Karpas-422 (cell line): ENCODE results near the gene ANKRD62. TPM values are rescaled to one million over a fixed set of nuclear protein-coding genes. Genes with fewer than 3 reads are reported as not detected.

Source experiments
- DNase-seq: peaks from one replicate; pipeline ENCODE4 v3.0.0-alpha.2; 2015
- H2AFZ ChIP-seq: fragments of 200-600 bp; sonication (generic); 2 replicates; pipeline ENCODE4 v1.6.1; 2014; ENCODE audit warnings: antibody characterized with exemption, low read length, mixed read lengths
- H3K27ac ChIP-seq: fragments of 200-600 bp; sonication (generic); 2 replicates; pipeline ENCODE4 v1.5.1; 2014; ENCODE audit warnings: mild to moderate bottlenecking, low read length, moderate library complexity
- H3K27me3 ChIP-seq: fragments of 200-600 bp; sonication (generic); 2 replicates; pipeline ENCODE4 v1.6.1; 2014; ENCODE audit warnings: low read length, mixed read lengths
- H3K36me3 ChIP-seq: fragments of 200-600 bp; sonication (generic); 2 replicates; pipeline ENCODE4 v1.6.1; 2014; ENCODE audit warnings: low read length, mixed read lengths; ENCODE audit not compliant: insufficient read depth
- H3K4me1 ChIP-seq: fragments of 200-600 bp; sonication (generic); 2 replicates; pipeline ENCODE4 v1.6.1; 2014; ENCODE audit warnings: mild to moderate bottlenecking, low read length, mixed read lengths
- H3K4me2 ChIP-seq: fragments of 200-600 bp; sonication (generic); 2 replicates; pipeline ENCODE4 v1.6.1; 2014; ENCODE audit warnings: low read length, low read depth, mild to moderate bottlenecking; ENCODE audit not compliant: poor library complexity, severe bottlenecking
- H3K4me3 ChIP-seq: fragments of 200-600 bp; sonication (generic); 2 replicates; pipeline ENCODE4 v1.5.1; 2014; ENCODE audit warnings: mild to moderate bottlenecking, antibody characterized with exemption, low read length, mixed read lengths
- H3K79me2 ChIP-seq: fragments of 200-600 bp; sonication (generic); 2 replicates; pipeline ENCODE4 v1.6.1; 2014; ENCODE audit warnings: mild to moderate bottlenecking, low read length, mixed read lengths
- H3K9ac ChIP-seq: fragments of 200-600 bp; sonication (generic); 2 replicates; pipeline ENCODE4 v1.6.0; 2014; ENCODE audit warnings: low read length
- H3K9me2 ChIP-seq: fragments of 200-600 bp; sonication (generic), shearing (Covaris generic); replicated peaks from 2 replicates; pipeline ENCODE4 v1.6.0; 2014; ENCODE audit warnings: mild to moderate bottlenecking, low read length, moderate library complexity; ENCODE audit not compliant: insufficient read depth
- H3K9me3 ChIP-seq: fragments of 300-700, 200-600 bp; sonication (generic); 2 replicates; pipeline ENCODE4 v1.6.1; 2014; ENCODE audit warnings: low read length, mixed read lengths
- H4K20me1 ChIP-seq: fragments of 200-600 bp; sonication (generic); 2 replicates; pipeline ENCODE4 v1.6.1; 2014; ENCODE audit warnings: mild to moderate bottlenecking, antibody characterized with exemption, low read length, low read depth; ENCODE audit not compliant: insufficient read depth
- total RNA-seq: library from RNA; depleted of rRNA; stranded (reverse); fragments of >200 nt; shearing (Covaris generic); gene quantifications from 2 replicates; pipeline ENCODE4 v1.2.3, GENCODE V29; 2014; ENCODE audit warnings: low replicate concordance

Gene ANKRD62
- total RNA-seq, 1 experiment from 2014 or later: not detected

- H3K27ac ChIP-seq: no peak overlapping the region
- H3K9me2 ChIP-seq: no peaks in the 10 kb centered on the region
- H3K4me3 ChIP-seq: no peak overlapping the region
- no peaks in the 10 kb centered on the region for H4K20me1 ChIP-seq
- H3K79me2 ChIP-seq: no peaks in the 10 kb centered on the region
- no peaks in the 10 kb centered on the region for H3K27me3 ChIP-seq
- H3K4me2 ChIP-seq: no peak overlapping the region
- no peak overlapping the region for H3K9ac ChIP-seq
- H2AFZ ChIP-seq: no peak overlapping the region
- DNase-seq: no peak
- no peaks in the 10 kb centered on the region for H3K4me1 ChIP-seq
- no peaks in the 10 kb centered on the region for H3K36me3 ChIP-seq
- no peaks in the 10 kb centered on the region for H3K9me3 ChIP-seq
These were observed 7.4 kb upstream of the ANKRD62 start for GRCh38 chr18:12086249-12086648.

- Histone ChIP-seq H3K4me2 (no peak overlapping the region), H3K27ac (no peak overlapping the region), H4K20me1 (no peaks in the 10 kb centered on the region), H3K27me3 (no peaks in the 10 kb centered on the region), H3K36me3 (no peaks in the 10 kb centered on the region), H3K9ac (no peak overlapping the region), H3K79me2 (no peaks in the 10 kb centered on the region), H3K4me3 (no peak overlapping the region), H3K9me2 (no peaks in the 10 kb centered on the region), H3K4me1 (no peaks in the 10 kb centered on the region), H2AFZ (no peak overlapping the region), H3K9me3 (no peaks in the 10 kb centered on the region)
- DNase-seq: no peak
These were observed 6.8 kb upstream of the ANKRD62 start for GRCh38 chr18:12086677-12087470.

GRCh38 chr18:12087471-12088025 is 6.1 kb upstream of the ANKRD62 start:
- H4K20me1 ChIP-seq: no peaks in the 10 kb centered on the region
- H3K9ac ChIP-seq: no peak overlapping the region
- H3K9me2 ChIP-seq: no peaks in the 10 kb centered on the region
- no peaks in the 10 kb centered on the region for H3K27me3 ChIP-seq
- no peaks in the 10 kb centered on the region for H3K4me1 ChIP-seq
- no peak overlapping the region for H3K4me3 ChIP-seq
- H3K4me2 ChIP-seq: no peak overlapping the region
- H2AFZ ChIP-seq: no peak overlapping the region
- no peaks in the 10 kb centered on the region for H3K9me3 ChIP-seq
- H3K27ac ChIP-seq: no peak overlapping the region
- no peaks in the 10 kb centered on the region for H3K79me2 ChIP-seq
- H3K36me3 ChIP-seq: no peaks in the 10 kb centered on the region
- DNase-seq: no peak

- Histone ChIP-seq H3K4me1 (no peaks in the 10 kb centered on the region), H3K27me3 (no peaks in the 10 kb centered on the region), H3K79me2 (no peaks in the 10 kb centered on the region), H4K20me1 (no peaks in the 10 kb centered on the region), H3K27ac (no peak overlapping the region), H3K9ac (no peak overlapping the region), H3K4me2 (no peak overlapping the region), H3K4me3 (no peak overlapping the region), H2AFZ (no peak overlapping the region), H3K9me3 (no peaks in the 10 kb centered on the region), H3K9me2 (no peaks in the 10 kb centered on the region), H3K36me3 (no peaks in the 10 kb centered on the region)
- no peak for DNase-seq
These were observed 5.5 kb upstream of the ANKRD62 start for GRCh38 chr18:12088096-12088495.

- no peak overlapping the region for H3K27ac ChIP-seq
- no peak for DNase-seq
- H3K4me3 ChIP-seq: no peak overlapping the region
- H2AFZ ChIP-seq: no peak overlapping the region
- H3K27me3 ChIP-seq: no peaks in the 10 kb centered on the region
- no peak overlapping the region for H3K4me2 ChIP-seq
- H3K4me1 ChIP-seq: no peaks in the 10 kb centered on the region
- H3K9me2 ChIP-seq: no peaks in the 10 kb centered on the region
- no peak overlapping the region for H3K9ac ChIP-seq
- no peaks in the 10 kb centered on the region for H3K9me3 ChIP-seq
- no peaks in the 10 kb centered on the region for H3K36me3 ChIP-seq
- no peaks in the 10 kb centered on the region for H3K79me2 ChIP-seq
- H4K20me1 ChIP-seq: no peaks in the 10 kb centered on the region
These were observed 4.8 kb upstream of the ANKRD62 start for GRCh38 chr18:12088731-12089375.

GRCh38 chr18:12091538-12092141 is 2.0 kb upstream of the ANKRD62 start:
- H3K9me3 ChIP-seq: no peaks in the 10 kb centered on the region
- no peak overlapping the region for H3K27ac ChIP-seq
- H3K79me2 ChIP-seq: no peaks in the 10 kb centered on the region
- H4K20me1 ChIP-seq: no peaks in the 10 kb centered on the region
- no peaks in the 10 kb centered on the region for H3K27me3 ChIP-seq
- H3K36me3 ChIP-seq: no peaks in the 10 kb centered on the region
- no peak for DNase-seq
- H2AFZ ChIP-seq: no peak overlapping the region
- H3K9me2 ChIP-seq: no peaks in the 10 kb centered on the region
- H3K4me1 ChIP-seq: no peaks in the 10 kb centered on the region
- no peak overlapping the region for H3K4me3 ChIP-seq
- H3K4me2 ChIP-seq: no peak overlapping the region
- H3K9ac ChIP-seq: no peak overlapping the region

GRCh38 chr18:12092398-12093229 is 1.0 kb upstream of the ANKRD62 start:
- no peaks in the 10 kb centered on the region for H3K4me1 ChIP-seq
- no peak overlapping the region for H3K27ac ChIP-seq
- no peak overlapping the region for H3K4me3 ChIP-seq
- no peaks in the 10 kb centered on the region for H3K27me3 ChIP-seq
- H3K9ac ChIP-seq: no peak overlapping the region
- DNase-seq: peak; percentile 68
- H4K20me1 ChIP-seq: no peaks in the 10 kb centered on the region
- H3K36me3 ChIP-seq: no peaks in the 10 kb centered on the region
- no peaks in the 10 kb centered on the region for H3K79me2 ChIP-seq
- H3K9me3 ChIP-seq: no peaks in the 10 kb centered on the region
- H2AFZ ChIP-seq: no peak overlapping the region
- no peak overlapping the region for H3K4me2 ChIP-seq
- no peaks in the 10 kb centered on the region for H3K9me2 ChIP-seq
